T-helper 1 cell (primary cell): ENCODE measurements around the gene COL23A1.

Experiments used
- DNase-seq, 5 donors: peaks; one replicate each; pipeline ENCODE4 v3.0.0-alpha.2; 2012 to 2020

COL23A1 gene

DNA sequence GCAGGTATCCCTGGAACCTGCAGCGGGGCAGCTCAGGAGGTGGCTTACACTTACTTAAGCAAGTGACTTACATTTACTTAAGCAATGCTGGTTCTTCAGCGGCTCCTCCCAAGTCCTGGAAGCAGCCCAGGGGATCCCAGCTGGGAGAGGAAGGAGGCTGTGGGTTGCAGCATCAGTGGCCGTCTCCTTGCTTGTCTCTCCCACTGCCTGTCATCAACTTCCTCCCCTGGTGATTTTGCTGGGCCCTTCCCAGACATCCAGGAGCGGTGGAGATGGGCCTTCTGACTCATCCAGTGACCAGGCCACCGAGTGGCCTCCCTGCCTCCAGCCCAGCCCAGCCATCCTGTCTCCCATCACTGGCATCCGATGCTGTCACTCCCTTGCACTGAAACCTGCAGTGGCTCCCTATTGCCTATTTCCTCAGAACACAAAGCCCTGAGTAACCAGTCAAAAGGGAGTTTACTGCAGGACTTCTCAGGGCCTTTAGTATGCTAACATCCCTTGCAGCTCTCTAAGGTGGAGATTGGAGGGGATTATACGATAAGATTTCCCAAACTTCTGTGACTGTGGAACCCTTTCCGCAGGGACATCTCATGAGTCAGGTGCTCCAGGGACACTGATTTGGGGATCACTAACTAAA, 201.7 kb downstream of the COL23A1 start:
- DNase-seq = no peak

DNA sequence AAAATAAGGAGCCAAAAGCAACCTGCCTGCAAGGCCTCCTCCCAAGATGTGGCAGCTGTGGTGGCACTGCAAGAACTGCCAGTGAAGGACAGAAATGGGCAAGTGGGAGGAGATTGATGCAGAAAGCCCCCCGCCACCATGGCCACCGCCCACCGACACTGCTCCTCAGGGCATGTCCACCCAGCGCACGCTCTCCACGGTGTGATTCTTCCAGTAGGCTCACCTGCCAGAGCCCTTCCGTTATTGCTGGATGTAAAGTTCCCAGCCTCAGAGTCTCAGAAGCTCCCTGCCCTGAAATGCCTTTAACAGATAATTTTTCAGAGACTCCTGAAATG, 202.4 kb downstream of the COL23A1 start:
- no peak for DNase-seq

DNA sequence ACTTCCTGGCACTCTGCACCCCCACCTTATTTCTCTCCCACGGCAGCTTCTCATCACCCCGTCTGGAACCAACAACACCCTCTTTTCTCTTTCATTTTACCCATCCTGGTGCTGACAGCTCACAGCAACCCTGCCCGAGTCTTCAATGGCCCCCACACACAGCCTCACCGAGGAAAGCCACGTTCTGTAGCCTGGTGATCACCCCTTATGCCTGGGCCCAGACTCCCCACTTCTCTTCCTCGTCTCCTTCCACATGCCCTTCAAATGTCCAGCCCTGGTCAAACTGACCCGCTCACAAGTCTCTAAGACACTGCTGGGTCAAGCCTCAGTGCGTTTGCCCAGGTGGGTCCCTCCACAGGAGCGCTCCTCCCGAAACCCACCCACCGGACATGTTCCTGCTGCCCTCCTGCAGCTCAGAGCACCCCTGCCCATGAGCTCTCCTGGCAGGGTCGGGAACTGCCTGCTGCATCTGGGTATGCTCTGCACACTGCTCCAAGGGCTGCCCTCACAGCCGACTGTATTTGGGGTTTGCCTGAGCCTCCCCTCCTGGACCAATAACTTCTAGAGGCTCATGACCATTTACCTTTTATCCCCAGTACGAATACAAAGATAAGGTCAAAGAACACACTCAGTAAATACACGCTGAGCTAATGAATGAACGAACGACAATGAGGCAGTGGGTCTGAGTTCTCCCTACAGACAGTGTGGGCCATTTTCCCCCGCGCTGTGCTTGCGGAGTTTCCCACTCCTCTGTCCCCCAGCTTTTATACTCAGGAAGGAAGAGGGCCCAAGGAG, 202.9 kb downstream of the COL23A1 start:
- DNase-seq = no peak

DNA sequence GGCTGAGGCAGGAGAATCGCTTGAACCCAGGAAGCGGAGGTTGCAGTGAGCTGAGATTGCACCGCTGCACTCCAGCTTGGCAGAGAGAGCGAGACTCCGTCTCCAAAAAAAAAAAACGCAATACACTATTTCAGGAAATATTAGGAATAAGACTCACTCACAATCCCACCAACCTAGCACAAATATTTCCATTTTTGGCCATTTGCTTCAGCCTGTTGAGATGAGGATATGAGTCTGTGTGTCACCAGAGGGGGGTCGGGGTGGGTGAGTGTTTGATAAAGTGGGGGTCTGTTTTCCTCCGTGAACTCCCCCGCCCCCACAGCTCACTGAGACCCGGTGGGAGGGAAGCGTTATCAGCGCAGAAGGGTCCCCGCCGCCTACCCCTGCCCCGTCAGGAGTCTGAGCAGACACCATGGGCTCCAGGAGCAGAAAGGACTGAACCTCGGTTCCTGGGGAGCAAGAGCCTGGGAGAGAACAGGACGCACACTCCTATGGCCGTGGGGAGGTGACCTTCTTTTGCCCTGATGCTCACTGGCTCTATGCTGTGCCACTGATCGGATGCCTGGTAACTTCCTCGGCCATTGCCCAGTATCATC, 203.8 kb downstream of the COL23A1 start:
- no peak for DNase-seq

DNA sequence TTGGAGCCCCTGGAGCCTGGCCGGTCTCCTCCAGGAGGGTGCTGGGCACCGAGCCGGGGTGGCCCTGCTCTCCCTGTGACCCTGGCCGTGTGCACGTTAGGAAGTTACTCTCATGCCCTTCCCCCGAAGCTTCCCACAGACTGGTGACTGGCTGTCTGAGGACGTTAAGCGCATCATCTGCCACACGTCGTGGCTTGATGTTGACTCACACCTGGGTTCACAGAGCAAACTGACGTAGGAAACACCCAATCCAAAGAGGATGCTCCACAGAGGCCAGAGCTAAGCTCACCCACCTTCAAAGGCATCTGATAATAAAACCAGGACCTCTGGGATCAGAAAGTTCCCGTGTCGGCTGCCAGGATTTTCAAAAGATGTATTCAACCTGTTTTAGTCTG, 204.7 kb downstream of the COL23A1 start:
- DNase-seq = no peak

DNA sequence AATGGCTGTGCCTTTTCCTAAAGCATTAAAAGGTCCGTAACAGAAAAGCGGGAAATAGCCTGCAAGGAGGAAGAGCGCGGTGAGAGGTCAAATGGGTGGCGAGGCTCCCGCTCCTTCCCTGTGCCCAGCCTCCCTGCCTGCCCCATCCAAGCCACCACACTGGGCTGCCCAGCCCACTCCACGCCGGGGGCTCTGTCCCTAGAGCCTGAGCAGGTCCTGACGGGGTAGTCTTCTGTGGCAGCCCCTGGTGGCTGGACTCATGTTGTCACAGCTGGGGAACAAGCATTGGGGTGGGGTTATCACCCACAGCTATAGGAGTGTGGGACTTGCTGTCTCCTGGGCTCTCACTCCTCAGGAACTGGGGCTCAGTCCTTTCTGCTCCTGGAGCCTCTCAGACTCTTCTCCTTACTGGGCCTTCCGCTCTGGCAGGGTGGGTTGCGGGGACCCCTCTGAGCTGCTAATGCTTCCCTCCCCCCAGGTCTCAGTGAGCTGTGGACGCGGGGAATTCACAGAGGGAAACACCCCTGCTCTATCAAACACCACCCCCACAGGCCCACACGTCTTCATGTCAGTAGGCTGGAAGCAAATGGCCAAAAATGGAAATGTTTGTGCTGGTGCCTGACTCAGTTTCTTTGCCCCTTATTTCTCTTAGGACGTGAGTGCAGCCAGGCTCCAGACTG, 205.2 kb downstream of the COL23A1 start:
- DNase-seq = no peak

DNA sequence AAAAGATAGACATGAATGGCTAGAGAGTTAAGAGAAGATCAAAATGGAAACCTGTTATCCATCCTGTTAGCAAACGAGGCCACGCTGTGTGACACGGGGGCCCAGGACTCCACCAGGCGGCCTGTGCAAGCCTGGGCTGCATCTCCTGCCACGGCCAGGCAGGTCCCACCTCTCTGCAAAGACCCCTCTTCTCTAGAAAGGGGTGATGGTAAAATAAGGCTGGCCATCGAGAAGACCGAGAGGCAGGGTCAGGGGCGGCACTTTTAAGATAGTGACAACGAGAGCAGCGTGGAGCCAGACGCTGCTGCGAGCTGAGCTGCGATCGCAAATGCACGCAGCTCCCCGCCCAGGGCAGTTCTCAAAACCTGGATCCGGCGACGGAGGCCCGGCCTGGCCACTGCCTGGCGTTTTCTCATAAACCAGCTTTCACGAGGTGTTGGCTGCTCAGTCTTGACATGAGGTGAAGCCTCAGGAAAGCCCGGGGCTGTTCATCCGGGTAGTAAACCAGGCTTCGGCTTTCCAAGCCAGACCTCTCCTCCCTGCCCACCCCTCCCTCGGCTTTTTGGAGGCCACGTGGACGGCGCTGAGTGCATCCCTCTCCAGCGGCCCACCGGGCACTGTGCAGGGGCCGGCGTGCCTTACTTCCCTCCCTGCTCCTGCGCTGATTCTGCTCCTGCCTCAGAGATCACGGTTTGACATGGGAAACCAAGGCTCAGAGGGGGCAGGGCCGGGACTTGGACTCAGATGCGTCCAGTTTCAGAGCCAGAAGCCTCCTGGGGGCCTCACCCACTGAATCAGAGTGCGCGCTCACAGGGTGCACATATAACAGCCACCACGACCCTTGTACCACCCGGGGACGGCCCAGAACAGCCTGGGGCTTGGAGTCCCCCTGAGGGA, 206.0 kb downstream of the COL23A1 start:
- DNase-seq = no peak

DNA sequence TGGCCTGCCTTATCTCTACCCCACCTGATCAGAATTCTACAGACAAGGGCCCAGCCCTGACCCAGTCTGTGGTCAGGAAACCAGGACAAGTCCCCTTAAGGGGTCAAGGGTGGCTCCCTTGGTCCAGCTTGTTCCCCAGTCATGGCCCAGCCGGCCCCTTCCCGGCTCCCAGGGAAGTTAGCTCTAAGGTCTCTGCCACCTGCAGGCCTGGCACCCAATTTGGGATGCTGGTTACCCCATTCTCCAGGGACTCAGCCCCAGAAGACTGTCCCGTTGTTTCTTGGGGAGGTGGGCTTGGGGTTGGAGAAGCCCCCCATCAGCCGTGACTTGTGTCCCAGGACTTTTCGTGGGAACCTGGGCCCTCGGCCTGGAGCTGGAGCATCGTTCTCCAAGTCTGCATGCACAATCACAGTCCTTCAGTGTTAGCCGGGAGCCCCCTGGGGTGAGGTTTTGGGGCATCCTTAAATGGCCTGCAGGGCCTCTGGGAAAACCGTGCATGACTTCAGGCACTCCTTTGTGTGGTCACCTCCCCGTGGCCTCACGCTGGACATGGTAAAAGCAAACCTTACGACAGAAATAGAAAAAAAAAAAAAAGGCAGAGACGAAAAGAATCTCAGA, 206.8 kb downstream of the COL23A1 start:
- no peak for DNase-seq

DNA sequence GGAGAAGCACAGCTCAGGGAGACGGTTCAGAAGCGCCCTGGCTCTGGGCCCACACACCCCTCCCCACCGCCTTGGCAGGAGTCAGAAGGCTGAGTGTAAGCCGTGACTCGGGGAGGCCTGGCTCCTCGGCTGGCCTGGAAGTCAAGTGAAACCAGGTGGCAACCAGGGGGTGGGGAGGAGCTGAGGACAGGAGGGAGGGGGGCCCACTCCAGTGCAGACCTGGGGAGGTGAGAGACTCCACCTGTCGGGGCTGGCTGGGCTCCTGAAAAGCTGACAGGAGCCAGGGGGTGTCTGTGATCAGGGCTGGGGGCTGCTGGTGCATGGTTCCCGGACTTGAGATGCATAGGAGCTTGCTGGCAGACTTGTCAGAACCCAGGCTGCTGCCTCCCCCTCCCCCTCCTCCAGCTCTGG, 207.4 kb downstream of the COL23A1 start:
- DNase-seq = no peak

DNA sequence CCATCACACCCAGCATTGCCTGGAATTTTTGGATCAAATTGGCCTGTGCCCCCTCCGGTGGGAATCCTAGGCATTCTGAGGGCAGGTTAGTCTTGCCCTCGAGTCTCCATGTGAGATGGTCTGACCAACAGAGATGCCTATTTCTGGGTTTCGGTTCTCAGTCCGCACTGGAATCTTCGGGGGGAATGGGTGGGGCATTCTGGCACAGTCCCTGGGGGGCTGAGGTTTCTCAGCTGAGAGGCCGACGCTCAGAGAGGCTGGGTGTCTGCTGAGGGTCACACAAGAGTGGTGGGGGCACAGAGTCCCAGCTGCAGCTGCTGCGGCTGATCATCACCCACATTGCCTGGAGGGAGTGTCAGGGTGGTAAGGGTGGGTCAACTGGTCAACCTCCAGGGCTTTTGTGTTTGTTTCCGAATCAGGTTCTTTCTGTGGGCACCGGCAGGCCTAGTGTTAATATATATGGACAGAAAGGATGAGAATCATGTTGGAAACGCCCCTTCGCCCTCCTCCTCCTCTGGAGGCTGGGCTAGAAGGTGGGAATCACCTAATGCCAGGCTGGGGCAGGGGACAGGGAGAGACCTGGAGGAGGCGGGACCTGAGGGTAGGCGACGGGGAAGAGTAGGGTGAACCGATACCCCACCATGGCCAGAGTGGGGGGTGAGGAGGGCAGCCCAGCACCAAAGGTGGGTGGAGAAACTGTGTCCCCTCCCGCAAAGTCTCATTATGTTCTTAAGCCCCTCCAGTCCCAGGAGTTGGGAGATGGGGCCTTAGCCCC, 208.1 kb downstream of the COL23A1 start:
- DNase-seq = no peak

DNA sequence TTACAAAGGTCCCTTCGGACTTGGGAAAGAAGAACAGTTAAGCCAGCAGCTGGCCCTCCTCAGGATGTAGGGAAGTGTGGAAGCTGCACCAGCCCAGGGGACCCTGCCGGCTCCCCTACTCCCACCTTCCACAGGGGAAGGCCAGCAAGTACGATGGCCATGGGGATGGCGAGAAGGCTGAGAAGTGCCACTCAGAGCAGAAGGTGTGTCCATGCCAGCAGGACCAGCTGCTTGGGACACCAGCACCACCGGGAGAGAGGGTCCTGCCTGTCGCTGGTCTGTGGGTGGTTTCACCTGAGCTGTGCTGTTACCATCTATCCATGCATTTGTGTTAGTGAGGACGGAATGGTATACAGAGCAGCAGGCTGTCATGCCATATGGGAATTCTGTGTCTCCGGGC, 209.0 kb downstream of the COL23A1 start:
- no peak for DNase-seq

DNA sequence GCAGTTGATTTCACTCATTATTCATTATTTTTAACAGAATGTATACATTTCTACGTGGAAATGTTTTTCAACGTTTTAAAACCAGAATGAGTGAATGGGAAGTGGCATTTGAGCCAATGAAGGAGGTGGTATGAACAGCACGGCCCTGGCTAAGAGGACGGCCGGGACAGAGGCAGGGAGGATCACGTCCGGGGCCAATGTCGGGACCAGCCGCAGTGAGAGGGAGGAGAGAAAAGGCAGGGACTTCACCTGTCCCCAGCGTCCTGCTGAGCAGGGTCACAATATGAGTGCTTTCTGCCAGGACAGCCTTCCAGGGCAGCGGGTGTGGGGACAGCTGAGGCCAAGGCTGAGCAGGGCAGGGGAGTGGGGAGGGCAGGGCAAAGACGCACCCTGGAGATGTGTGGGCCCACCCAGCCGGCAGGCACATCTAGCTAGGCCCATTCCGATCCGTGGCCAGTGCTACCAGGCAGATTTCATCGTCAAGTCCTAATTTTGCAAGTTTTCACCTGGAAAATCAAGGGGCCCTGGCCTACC, 209.6 kb downstream of the COL23A1 start:
- no peak for DNase-seq

DNA sequence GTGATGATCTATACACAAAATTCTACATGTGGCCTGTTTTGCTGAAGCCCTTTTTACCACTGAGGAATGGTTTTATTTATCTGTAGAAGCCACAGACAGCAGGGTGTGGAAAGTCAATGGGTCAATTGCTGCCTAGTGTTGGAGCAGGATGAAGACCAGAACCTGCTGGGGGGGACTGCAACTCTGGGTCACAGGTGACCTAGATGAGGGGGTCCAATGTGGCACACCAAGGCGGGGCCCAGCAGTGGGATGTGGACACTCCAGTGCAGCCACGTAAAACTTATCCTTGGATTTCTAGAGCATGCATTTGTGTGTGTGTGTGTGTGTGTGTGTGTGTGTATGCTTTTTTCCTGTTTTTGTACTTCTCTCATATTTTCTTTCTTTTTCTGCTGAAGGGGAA, 210.1 kb downstream of the COL23A1 start:
- DNase-seq = no peak

DNA sequence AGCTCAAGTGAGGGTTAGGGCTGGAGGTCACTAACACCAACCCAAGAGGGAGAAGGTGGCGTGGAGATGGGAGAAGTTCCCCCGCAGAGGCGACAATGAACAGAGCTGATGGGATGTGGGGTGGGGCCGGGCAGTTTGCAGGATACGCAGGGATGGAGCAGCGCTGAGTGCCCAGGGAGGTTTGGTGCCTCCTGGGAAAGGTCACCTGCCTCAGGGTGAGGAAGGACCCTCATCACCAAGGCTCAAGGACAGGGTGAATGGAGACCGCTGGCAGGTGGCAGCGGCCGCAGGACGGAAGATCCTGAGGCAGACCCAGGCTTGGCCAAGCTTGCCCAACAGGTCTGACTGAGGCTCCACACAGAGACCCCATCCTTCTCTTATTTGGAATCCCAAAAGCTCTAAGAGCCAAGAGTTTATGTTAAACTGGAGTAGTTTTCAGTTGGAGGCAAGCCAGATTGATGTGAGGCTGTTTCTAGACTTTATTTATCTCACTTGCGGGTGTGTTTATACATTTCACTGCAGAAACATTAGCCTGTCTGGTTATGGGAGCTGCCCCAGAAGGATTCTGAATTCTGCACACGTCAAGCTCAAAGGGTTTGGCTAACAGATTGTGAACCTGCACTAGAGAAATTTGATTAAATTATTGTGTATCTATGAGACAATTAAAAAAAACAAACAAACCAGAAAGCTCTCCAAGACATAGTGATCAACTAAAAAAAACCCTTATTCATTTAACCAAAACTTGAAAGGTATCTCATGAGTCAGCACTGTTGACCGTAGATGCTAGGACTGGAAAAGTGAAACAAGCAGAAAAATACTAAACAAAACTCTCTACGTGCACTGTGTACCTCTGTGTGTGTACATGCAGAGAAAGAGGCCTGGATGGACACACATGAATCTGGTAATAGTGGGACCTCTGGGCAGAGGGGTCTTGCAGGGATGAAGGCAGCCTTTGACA, 211.4 kb downstream of the COL23A1 start:
- no peak for DNase-seq

DNA sequence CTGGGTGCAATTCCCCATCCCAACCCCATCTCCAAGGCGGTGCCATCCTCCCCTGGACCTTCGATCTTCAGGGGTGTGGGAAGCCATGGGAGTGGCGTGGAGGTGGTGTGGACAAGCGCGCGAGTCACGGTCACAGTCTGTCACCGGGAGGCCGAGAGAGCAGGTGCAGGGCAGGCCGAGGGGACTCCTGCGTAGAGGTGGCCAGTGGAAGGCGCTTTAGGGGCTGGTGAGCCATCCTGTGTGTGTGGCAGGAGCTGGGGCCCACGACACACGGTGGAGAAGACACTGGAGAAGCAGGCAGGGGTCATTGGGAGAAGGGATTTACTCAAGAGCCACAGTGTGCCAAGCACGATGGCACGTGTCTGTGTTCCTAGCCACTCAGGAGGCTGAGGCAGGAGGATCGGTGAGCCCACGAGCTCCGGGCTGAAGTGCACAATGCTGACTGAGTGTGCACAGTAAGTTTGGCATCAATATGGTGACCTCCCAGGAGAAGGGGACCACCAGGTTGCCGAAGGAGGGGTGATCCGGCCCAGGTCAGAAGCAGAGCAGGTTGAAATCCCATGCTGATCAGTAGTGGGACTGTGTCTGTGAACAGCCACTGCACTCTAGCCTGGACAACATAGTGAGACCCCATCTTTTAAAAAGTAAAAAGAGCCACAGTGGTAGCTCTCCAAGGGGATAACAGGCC, 212.5 kb downstream of the COL23A1 start:
- no peak for DNase-seq

DNA sequence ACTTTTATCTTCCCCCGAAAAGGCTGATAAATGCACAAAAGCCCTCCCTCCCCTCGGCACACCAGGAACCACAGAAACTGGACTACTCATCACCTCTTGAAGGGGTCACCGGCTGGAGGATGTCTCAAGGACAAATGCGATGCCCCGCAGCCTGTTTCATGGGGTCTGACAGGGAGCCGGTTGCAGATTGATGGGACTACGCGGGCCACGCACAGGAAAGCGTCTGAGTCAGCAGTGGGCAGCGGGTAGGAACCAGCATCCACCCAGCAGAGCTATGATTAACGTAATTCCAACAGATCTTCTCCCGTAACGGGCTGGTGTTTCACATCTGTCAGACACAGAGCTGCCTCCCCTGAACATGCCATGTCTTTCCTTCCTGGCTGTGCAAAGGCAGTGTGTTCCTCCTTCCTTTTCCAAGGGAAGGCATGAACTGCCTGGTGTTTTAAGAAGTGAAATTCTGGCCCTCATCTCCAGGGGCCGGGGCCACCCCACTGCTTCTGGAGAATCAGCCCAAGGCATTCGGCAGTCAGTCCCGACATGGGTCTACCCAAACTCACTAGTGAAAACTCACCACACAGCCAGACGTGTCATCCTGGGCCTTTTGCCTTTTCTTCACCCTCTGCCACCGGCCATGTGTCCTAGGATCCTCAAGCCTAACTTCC, 213.1 kb downstream of the COL23A1 start:
- DNase-seq = no peak

DNA sequence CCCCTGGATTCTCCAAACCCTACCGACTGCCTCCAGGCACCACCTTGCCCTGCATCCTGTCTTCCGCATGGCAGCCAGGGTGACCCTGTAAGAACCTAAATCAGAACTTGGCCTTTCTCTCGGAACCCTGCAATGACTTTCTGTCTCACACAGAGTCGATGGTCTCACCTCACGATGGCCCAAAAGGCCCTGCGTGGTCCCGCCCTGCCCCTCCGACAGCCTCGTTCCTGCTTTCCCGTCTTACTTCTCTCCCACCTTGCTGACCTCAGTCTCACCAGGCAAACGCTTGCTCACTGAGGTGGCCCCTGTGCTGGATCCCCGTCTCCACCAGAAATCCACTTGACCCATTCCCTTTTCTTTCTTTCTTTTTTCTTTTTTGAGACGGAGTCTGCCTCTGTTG, 214.8 kb downstream of the COL23A1 start:
- no peak for DNase-seq

DNA sequence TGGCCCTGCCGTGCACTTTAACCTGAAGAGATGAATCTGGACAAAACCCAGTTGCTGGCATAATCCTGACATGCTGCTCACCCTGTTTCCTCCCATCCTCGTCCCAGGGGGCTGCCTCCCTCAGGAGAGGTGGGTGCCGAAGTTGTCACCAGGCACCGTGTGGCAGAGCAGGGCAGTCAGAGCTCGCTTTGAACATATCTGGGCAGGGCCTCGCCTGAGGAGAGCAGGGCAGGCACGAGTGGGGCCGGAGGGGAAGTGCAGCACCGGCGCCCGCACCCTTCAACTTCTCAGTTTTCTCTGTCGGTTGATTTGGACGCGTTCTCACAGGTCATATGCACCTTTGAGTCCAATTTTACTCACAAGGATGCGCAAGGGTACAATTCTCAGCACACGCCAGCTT, 216.5 kb downstream of the COL23A1 start:
- no peak for DNase-seq

DNA sequence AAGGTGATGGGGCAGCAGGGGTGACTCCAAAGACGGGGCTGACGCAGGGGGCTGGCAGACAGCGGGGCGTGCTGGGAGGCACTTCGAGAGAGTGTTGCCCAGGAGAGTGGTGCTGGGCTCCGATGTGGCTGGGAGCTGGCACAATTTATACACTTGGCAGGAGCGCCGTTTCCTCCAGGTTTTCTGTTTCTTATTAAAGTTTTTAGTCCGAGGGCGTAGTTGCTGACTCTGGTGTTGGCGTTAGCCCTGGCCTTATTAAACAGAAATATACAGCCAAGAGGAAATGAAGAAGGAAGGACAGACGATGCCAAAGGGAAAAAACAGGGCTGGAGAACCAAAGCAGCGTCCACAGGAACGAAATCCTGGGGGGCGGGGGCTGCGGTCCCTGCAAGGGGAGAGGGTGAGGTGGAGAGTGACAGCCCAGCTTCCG, 218.0 kb downstream of the COL23A1 start:
- DNase-seq = no peak
